DMS79 (cell line): ENCODE data around the gene RARRES1.

Experiments used
- DNase-seq: peaks from one replicate; lab custom pipeline; 2025; lab: John Stamatoyannopoulos, UW

Gene RARRES1, protein sequence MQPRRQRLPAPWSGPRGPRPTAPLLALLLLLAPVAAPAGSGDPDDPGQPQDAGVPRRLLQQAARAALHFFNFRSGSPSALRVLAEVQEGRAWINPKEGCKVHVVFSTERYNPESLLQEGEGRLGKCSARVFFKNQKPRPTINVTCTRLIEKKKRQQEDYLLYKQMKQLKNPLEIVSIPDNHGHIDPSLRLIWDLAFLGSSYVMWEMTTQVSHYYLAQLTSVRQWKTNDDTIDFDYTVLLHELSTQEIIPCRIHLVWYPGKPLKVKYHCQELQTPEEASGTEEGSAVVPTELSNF

DNA sequence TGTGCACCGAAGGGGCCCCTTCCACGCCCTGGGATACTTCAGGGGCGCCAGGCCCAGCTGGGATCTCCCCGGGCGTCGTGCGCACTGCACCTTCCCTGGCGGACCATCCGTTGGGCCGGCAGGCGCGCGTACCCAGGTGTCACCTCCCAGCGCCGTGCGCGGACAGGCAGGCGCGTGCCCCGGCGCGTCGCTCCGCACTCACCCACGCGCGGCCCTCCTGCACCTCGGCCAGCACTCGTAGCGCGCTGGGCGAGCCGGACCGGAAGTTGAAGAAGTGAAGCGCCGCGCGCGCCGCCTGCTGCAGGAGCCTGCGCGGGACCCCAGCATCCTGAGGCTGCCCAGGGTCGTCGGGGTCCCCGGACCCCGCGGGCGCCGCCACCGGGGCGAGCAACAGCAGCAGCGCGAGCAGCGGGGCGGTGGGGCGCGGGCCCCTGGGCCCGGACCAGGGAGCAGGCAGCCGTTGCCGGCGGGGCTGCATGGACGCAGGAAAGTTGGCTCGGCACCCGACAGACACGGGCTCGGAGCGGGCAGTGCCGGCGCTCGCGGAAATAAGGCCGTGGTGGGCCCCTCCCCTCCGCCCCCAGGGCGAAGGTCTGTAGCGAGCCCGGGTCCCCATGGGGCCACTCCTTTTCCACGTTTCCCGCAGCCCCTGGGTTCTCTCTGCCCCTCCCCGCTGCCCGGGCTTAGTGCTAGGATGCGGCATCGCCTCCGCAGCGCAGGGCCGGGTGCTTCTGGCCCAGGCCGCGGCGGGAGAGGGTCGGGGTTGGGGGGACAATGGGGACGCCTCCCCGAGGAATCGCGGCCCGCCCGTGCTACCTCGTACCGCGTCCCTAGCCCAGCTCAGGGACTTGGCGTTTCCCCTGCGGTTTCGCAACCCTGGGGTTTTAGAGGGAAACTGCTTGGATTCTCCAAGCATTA, at the start of gene RARRES1:
Gene RARRES1, minus strand, starts transcription at position 520 of the 918 bp plus-strand sequence. Its CDS starts 42 bp downstream, at position 478.
- no peak for DNase-seq

DNA sequence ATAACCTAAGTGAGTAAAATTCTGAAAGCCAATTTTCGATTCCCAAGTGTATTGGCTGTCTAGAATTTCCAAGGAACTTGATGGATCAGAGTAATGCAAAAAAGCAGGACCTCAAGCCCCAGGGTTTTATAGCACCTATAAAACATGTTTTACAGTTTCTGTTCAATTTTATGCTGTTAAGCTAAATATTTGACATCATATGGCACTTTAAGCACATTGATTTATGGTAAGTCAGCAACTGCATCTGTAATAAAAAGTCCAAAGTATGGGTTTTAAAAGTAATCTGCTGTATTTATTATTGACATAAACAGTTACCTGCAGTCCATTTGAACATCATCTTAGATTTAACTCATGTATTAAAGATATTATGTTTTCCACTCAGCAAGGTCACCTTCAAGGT, 49.6 kb upstream of the RARRES1 start:
- no peak for DNase-seq

DNA sequence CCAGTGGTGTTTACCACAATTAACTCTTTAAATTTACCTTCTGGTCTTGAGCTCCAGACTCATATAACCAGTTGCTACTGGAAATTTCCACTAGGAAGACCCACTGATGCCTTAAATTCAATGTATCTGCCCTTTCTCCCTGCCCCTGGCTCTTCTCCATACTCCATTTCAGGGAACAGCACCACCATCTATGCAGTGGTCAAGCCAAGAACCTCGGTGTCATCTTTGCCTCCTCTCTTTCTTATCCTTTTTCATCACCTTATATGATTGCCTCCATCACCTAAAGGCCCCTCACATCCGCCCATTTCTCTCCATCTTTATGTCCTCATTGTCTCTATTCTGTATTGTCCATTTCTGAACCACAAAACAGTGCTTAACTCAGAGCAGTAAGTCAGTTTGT, 48.9 kb upstream of the RARRES1 start:
- DNase-seq: no peak

DNA sequence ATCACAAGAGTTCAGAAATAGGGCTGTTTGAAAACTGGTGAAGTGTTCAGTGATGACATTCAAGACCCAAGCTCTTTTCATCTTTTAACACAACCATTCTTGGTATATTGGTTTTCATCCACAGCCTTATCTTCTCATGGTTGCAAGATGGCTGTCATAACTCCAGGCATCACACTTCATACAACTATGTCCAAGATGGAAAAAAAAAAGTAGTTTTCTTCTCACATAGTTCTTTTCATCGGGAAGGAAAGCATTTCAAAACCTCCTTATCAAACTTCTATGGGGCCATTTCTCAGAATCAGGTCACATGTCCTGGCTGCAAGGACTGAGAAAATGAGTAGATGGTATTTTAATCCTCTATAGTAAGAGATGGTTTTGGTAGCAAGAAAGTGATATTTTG, 48.5 kb upstream of the RARRES1 start:
- no peak for DNase-seq

DNA sequence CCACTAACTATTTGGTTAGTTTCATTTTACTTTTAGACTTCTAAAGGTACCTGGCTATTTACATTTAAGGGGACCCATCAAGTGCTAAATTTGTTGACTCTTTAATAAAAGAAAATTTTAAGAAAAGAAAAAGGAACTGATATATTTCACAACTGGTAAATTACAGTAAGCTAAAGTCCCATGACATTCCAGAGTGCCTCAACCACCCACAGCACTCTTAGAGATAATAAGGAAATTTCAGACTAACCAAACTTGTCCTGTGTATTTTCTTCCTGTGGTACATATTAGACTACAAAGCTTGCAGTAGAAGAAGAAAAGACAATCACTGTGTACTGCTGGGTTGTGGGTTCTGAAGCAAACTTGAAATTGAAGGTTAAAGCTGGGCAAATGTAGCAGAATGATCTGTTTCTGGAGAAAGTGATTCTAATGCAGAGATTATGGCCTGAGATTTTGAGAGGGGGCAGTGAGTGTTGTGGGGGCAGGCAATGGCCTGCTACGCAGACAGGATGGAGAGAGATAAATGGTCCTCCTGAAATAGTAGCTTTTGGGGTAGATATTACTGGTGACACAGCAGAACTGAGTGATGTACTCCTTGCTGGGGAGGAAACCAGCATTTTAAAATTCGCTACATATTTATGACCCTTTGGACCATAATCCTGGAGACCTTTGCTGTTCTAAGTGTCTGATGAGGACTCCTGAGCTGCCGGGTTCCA, 45.1 kb upstream of the RARRES1 start:
- no peak for DNase-seq

DNA sequence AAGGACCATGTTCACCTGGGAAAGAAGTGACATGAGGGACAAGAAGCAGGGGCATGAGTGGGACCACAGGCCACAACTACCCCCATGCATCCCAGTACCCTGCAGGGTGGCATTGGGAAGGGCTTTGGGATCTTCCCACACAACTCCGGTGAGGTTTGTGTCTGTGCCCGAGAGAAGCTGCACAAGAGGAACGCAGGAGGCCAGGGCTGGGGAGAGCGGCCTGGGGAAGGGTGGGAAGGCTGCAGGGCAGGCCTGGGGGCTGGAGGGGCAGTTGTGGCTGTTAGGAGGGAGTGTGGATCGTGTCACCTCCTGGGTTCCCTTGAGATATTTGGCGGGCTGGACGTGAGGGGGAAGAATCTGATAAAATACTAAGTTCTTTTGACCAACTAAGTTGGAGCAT, 44.3 kb upstream of the RARRES1 start:
- no peak for DNase-seq

DNA sequence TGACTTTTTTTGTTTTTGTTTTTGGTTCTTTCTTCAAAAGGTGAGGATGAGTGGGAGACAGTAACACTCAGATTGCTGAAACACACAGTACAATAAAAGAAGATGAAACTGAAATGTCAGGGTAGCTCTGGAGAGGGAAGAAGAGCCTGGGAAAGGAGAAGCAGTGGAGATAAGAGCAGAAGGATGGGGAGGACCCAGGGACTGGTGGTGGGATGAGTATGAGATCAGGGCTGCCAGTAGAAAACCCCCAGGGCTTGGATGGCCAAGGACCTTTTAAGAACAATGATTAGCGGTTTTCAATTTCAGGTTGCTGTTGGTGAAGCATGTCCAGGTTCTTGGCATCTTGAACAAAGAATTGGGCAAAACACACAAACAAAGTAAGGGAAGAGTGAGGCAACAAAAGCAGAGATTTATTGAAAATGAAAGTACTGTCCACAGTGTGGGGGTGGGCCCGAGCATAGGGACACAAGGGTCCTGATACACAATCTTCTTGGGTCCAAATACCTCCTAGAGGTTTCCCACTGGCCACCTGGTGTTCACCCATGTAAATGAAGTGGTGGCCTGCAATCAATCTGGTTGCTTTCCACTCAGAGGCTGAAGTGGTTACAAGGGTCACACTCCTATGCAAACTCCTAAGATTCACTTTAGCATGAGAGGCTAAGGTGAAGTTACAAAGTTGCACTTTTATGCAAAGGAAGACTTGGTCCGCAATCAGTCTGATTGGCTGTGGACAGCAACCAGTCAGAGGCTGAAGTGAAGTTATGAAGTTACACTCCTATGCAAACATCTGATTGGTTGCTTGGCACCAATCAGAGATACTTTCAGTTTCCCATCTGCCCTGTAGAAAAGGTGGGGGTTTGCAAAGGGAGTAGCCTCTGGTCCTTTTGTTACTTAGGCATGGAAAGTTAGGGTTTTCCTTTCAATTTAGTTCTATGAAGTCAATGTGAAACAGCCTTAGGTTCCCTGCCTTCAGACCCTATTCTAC, 43.5 kb upstream of the RARRES1 start:
- no peak for DNase-seq

DNA sequence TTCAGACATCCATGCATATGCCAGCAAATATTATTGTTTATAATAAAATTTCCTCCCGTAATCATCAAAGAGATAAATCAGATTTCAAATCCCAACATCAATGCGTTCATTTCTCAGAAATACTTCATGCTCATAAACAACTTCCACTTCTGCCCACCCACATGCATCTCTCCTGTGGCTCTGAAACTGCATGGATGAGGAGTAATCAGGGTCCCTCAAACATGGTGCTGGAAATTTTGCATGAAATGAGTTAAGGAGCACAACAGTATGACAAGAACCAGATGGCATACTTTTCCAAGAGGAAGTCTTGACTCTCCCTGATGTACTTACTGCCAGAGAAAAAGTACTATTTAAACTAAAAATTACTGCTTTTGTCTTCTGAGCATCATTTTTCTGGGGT, 42.7 kb upstream of the RARRES1 start:
- DNase-seq: no peak

DNA sequence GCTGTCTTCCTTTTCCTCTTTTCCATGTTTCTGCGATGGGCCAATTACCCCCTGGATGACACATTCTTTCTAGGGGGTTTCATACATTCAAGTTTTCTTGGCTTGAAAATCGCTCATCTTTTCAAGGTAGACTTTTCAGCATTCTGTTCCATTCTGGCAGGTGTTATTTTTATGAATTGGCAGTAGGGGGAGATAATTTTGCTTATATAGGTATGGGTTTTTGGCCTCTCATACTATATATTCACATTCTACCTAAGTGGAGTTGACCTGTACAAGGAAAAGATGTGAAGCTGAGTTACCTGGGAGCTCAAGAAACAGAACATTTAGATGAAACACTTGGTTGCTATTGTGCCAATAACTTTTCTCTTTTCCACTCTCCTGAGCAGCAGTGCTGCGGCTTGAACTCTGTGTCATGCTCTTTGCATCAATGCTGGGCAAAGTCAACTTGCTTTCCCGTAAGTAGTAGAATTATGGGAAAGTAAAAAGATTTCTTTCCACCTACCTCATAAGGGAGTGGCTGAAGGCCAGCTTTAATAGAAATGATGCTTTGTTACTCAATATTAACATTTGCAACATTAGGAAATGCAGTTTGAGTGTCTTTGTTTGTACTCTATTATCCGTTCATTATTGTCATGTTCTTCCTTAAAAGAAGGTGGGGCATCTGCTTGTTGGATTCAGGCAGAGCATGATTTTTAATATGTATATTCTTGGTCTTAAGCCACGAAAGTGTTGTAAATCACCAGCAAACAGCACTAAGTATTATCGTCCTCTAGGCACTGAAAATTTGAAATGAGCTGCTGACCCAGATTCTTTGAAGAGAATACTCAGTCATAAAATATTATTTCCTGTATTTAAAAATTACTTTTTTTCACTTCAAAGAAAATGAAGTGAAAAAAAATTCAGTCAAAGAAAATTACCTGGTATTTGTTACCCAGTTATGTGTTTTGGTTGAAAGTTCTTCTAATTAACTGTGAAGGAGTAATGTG, 41.9 kb upstream of the RARRES1 start:
- DNase-seq: no peak

DNA sequence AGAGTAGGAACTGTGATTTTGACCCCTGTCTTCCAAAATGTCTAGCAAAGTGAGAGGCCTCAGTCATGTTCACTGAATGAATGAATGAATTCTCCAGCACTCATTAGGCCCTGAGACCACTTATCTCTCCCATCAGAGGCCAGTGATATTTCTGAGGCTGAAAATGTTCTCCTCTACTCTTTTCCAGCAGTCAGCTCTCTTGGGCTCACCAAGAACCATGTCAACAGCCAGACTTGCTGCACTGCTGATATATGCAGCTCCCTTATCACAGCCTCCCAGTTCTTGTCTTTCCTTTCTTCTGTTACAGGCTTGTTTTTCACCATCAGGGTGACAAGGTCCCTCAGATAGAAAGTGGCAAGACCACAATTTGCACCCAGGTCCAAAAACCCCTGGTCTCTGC, 40.9 kb upstream of the RARRES1 start:
- DNase-seq: no peak

DNA sequence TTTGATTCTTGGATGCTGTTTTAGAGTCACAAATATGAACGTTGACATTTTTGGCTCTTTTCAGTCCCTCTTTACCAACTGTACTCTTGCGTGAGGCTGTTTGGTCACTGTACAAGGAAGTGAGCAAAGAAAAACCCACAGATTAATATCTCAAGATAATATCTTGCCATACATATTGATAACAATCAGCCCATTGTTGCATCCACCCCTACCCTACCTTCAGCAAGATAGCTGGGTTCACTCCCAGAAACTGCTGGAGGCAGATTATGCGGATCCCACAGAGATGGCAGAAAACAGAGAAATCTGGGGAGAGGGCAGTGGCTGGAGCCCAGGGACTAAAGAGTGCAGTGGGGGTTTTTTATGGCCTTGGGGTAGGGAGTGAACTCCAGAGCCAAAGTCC, 39.7 kb upstream of the RARRES1 start:
- DNase-seq: no peak

DNA sequence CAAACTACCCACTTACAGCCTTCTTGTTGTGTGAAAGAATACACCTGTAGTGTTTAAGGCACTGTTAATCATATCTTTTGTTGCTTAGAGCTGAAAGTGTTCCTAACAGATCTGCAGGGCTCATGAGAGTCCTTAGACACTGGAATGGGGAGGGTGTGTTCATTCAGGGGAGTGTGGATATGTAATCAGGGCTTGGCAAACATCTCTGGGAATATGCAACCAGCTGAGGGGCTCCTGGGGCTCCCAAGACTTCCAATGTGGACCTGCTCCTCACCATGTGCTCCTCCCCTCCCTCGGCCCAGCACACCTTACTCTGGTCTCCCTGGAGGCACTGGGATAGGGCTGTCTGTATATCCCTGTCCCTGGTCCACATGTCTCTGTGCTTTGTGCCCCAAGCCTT, 39.3 kb upstream of the RARRES1 start:
- no peak for DNase-seq

DNA sequence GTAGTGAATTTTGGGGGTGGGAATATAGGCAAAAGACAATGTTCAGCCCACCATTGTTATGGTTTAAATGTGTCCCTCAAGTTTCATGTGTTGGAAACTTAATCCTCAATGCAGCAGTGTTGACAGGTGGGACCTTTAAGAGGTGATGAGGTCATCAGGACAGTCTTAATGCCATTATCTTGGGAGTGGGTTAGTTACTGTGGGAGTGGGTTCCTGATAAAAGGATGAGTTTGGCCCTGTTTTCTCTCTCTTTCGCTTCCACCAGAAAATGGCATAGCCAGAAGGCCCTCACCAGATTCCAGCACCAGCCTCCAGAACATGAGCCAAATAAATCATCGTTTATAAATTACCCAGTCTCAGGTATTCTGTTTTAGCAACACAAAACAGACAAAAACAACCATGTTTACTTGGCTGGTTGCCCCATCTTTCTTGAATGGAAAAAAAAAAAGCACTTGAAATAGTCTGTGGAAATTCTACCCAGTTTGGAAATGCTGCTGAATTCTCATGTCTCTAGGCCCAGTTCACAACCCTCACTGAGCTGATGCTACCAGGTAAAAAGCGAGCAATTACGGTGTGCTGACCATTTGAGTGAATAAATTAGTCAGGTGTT, 38.6 kb upstream of the RARRES1 start:
- no peak for DNase-seq

DNA sequence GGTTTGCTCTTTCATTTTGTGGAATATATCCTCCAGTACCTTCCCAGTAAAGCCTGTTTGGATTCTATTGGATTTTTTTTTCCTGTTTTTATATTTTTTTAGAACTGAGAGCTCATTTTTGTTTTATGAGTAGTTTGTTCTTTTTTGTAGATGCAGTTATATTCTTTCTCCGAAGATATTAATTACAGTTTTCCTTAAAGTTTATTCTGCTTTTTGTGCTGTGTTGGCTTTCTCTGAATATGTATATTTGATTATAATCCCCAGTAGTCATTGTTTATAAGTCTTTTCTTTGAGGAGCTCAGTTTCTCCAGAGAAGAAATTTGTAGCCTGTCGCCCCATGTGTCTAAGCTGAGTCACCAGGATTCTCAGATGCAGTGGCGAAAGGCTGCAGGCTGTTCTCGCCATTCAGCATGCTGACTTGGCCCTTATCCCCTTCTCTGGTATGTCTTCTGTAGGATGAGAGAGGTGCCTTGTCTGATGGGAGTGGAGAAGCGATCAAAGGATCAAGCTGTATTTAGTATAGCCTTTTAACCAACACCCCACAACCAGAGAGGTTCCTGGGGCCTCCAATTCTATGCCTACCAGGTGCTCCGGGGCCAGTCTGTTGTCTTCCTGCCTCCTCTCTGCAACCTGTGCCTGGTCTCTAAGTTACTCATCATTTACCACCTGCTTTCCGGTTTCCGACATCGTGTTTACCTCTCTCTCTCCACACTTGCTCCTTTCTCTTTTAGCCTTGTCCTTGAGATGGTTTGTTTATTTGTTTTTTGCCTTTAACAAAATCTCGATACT, 37.9 kb upstream of the RARRES1 start:
- no peak for DNase-seq

DNA sequence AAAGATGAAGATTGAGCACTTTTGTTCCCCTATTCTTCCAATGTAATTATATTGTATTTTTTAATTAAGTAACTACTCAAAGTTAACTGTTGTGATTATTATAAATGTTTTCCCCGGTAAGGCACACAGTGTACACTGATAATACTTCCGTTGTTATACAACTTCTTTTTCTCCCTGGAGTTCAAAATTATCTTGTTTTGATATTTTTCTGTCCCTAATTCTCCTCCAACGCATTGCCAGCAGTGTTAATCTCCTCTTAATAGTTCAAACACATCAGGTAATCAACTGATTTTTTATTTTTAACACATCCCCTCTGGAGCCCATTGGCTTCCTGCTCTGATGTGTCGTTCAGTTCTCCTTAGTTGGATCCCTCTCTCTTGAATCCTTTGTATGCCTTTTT, 37.3 kb upstream of the RARRES1 start:
- no peak for DNase-seq

DNA sequence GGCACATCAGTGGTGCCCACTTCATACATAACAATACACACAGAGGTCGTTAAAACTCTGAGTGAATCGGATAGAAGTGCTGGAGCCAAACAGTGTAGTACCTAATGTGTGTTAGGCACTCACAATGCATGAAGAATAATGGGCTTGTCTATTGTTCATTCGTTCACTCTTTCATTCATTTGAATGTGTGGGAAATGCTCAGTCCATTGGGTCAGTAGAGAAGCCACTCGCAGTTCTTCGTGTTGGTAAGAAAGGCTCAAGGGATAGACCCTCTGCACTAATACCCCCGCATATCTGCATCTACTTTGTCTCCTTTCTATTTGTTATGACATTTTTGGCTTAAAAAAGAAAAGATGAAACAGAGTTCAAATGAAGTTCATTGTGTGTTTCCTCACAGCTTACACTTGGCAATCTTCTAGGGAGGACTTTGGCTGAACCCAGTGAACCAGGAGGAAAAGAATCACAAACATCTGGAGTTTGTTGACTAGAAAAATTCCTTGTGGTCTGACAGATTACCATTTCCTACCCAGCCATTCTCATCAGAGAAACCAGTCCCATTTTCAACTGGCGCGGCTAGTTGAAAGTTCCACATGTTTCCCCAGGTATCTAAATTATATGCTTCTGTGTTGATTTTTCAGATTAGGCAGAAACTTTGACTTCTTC, 36.8 kb upstream of the RARRES1 start:
- no peak for DNase-seq

DNA sequence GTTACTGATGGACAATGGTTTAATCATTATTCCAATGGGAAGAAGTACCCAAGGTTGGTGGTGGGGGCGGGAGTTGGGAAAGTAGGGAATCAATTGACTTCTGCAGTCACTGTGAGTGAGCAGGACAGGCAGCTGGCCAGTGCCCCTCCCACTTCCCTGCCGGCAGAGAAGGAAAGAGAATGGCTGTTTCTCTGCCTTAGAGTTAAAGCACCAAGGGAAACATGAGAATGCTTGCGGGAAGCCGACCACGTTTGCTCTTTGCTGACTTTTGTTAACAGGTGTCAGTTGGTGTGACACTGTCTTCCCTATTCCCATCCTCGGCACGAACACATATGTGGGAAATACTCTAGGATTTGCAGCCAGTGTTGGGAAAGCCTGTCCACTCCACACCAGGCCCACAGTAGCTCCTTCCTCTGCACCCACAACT, 36.1 kb upstream of the RARRES1 start:
- DNase-seq: no peak

DNA sequence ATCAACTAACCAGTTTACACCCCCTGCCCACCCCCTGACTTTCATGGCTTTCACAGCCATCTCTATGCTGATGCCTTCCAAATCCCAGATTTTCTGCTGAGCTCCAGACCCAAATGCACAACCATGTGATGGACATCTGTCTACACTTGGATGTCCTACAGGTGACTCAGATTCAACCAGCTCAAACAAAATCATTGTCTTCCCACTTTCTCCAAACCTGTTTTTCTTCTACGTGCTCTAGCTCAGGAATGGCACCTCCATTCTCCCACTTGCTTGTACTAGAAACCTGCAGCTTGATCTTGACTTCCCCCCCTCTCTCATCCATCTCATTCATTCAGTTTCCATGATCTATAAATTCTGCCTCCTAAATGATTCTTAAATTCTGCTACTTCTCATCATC, 34.1 kb upstream of the RARRES1 start:
- no peak for DNase-seq
